ENCODE measurements around the gene B3GNT4. TPM values are rescaled to one million over a fixed set of nuclear protein-coding genes. Genes with fewer than 3 reads are reported as not detected.

The B3GNT4 gene
- total and polyA plus RNA-seq, 2 of the 13 experiments (the other 11 are each of a cell fraction or from before 2014, with no cell fraction given), result 0.04 to 0.21 TPM

- TF ChIP-seq ZNF574 (CRISPR knock-in tag; IDR thresholded peaks at IDR 0.05) (peak; percentile 48), DNMT3B (CRISPR knock-in tag; conservative IDR thresholded peaks at IDR 0.05) (peak; percentile 84; the same call in 1 of the 2 replicates), SRY (CRISPR knock-in tag; IDR thresholded peaks at IDR 0.05) (peak; percentile 82; the same call in 1 of the 2 replicates), ZSCAN22 (CRISPR knock-in tag; IDR thresholded peaks at IDR 0.05) (peak; percentile 36; the same call in 1 of the 2 replicates), ZBTB14 (CRISPR knock-in tag; IDR thresholded peaks at IDR 0.05) (peak; percentile 40; the same call in 1 of the 2 replicates), ZNF883 (CRISPR knock-in tag; IDR thresholded peaks at IDR 0.05; ENCODE audit: not compliant biosample characterization) (peak; percentile 86), GABPA (IDR thresholded peaks at IDR 0.05; ENCODE audit: low read depth, low read length) (no peak), GABPA (CRISPR knock-in tag; IDR thresholded peaks at IDR 0.05; ENCODE audit: low read depth) (no peak), ISX (CRISPR knock-in tag; conservative IDR thresholded peaks at IDR 0.05) (peak; percentile 87; the same call in 1 of the 2 replicates), ZNF264 (CRISPR knock-in tag; IDR thresholded peaks at IDR 0.05) (peak; percentile 79; the same call in 1 of the 2 replicates), ZNF674 (CRISPR knock-in tag; IDR thresholded peaks at IDR 0.05; ENCODE audit: low read depth) (peak; percentile 33; the same call in 1 of the 2 replicates), PLSCR1 (CRISPR knock-in tag; IDR thresholded peaks at IDR 0.05; ENCODE audit: borderline replicate concordance) (0 out of 2 replicates have a peak, but pooled peaks have one; percentile 55), CHCHD3 (CRISPR knock-in tag; IDR thresholded peaks at IDR 0.05) (peak; percentile 97; the same call in 1 of the 2 replicates), ZFP91 (CRISPR knock-in tag; IDR thresholded peaks at IDR 0.05; ENCODE audit: borderline replicate concordance) (peak; percentile 76; the same call in 1 of the 2 replicates), ZNF274 (CRISPR knock-in tag; IDR thresholded peaks at IDR 0.05) (peak; percentile 92; the same call in 1 of the 2 replicates), ZFP41 (CRISPR knock-in tag; IDR thresholded peaks at IDR 0.05; ENCODE audit: borderline replicate concordance) (0 out of 2 replicates have a peak, but pooled peaks have one; percentile 84), ZBTB39 (CRISPR knock-in tag; IDR thresholded peaks at IDR 0.05) (no peak; the same call in 1 of the 2 replicates), REL (CRISPR knock-in tag; conservative IDR thresholded peaks at IDR 0.05) (peak; percentile 97), ZNF350 (CRISPR knock-in tag; IDR thresholded peaks at IDR 0.05; ENCODE audit: borderline replicate concordance, low read depth) (no peak), MEIS2 (CRISPR knock-in tag; IDR thresholded peaks at IDR 0.05) (peak; percentile 93)
Observed at GRCh38 chr12:122226366-122227125, 23.0 kb downstream of the B3GNT4 start (continued).

Data from HepG2 (cell line).